ENCODE measurements around the gene PLIN1.

- TF ChIP-seq TAF1 (IDR thresholded peaks at IDR 0.05; ENCODE audit: borderline replicate concordance, low read depth, low read length) (no peak), POLR2AphosphoS5 (IDR thresholded peaks at IDR 0.05; ENCODE audit: low read depth, low read length) (no peak)
These were observed 22.9 kb downstream of the PLIN1 start for GRCh38 chr15:89656116-89656815.
